ENCODE measurements around the gene RPS5.

Gene RPS5

DNA sequence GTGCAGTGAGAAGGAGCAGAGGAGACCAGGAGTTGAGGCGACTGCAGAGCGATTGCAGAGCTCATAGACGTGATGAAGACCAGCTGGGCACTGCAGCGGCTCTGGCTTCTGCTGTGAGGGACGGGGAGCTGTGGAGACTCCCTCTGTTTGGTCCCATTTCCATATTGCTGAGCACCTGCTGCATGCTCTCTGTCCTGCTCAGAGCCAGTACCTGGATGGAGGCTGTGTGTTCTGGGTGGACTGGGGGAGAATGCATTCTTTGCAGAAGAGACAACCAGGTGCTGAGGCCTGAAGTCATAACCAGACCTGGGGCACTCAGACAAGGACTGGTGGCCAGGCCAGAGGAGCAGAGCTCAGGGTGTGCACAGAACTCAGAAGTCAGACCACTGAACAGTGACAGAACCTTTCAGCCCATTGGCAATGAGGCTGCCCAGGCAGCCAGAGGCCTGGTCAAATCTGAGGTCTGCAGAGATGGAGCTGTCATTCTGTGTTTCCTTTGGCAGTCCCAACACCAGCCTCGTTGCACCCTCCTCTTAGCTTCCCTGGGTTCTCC lies 32.5 kb upstream of the RPS5 start:
- Histone ChIP-seq H3K79me2 (ENCODE audit: low read length) (no peaks in the 10 kb centered on the region), H3K4me2 (ENCODE audit: low read length) (no peak overlapping the region), H4K20me1 (ENCODE audit: insufficient read depth, low read length) (no peaks in the 10 kb centered on the region), H3K9ac (ENCODE audit: low read length) (no peak overlapping the region), H3K4me1 (ENCODE audit: low read length) (no peaks in the 10 kb centered on the region), H3K27ac (ENCODE audit: low read length) (no peak overlapping the region), H3K36me3 (replicated peaks; ENCODE audit: low read depth, low read length) (no peaks in the 10 kb centered on the region), H3K4me3 (ENCODE audit: low read length) (no peak overlapping the region), H3K9me3 (ENCODE audit: insufficient read depth, low read length) (no peaks in the 10 kb centered on the region), H3K27me3 (ENCODE audit: low read depth, low read length) (no peaks in the 10 kb centered on the region), H2AFZ (ENCODE audit: low read depth, low read length) (no peak overlapping the region)
- no peak for TF ChIP-seq EZH2phosphoT487 (IDR thresholded peaks at IDR 0.05; ENCODE audit: low read depth)
- TF ChIP-seq, protein P1, sequence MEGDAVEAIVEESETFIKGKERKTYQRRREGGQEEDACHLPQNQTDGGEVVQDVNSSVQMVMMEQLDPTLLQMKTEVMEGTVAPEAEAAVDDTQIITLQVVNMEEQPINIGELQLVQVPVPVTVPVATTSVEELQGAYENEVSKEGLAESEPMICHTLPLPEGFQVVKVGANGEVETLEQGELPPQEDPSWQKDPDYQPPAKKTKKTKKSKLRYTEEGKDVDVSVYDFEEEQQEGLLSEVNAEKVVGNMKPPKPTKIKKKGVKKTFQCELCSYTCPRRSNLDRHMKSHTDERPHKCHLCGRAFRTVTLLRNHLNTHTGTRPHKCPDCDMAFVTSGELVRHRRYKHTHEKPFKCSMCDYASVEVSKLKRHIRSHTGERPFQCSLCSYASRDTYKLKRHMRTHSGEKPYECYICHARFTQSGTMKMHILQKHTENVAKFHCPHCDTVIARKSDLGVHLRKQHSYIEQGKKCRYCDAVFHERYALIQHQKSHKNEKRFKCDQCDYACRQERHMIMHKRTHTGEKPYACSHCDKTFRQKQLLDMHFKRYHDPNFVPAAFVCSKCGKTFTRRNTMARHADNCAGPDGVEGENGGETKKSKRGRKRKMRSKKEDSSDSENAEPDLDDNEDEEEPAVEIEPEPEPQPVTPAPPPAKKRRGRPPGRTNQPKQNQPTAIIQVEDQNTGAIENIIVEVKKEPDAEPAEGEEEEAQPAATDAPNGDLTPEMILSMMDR (IDR thresholded peaks at IDR 0.05; ENCODE audit: low read depth, low read length): no peak

DNA sequence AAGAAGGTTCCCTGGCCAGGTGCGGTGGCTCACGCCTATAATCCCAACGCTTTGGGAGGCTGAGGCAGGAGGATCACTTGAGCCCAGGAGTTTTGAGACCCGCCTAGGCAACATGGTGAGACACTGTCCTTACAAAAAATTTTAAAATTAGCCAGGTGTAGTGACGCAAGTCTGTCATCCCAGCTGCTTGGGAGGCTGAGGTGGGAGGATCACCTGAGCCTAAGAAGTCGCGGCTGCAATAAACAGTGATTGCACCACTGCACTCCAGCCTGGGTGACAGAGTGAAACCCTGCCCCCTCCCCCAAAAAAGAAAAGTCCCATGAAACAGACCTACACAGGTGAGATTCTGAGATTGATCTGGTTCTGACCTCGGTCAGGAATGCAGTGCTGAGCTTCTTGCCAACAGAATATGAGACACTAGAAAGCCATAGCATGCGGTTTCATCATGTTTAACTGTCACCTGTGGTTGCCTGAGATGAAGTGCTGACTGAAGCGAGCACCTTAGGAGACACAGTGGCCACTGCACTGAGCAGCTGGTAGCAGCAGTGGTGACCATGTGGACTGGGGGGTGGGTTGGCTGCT lies 31.8 kb upstream of the RPS5 start:
- Histone ChIP-seq H3K9me3 (ENCODE audit: insufficient read depth, low read length) (no peaks in the 10 kb centered on the region), H2AFZ (ENCODE audit: low read depth, low read length) (no peak overlapping the region), H3K4me2 (ENCODE audit: low read length) (no peak overlapping the region), H3K36me3 (replicated peaks; ENCODE audit: low read depth, low read length) (no peaks in the 10 kb centered on the region), H3K27ac (ENCODE audit: low read length) (no peak overlapping the region), H3K4me3 (ENCODE audit: low read length) (no peak overlapping the region), H3K9ac (ENCODE audit: low read length) (no peak overlapping the region), H3K4me1 (ENCODE audit: low read length) (no peaks in the 10 kb centered on the region), H3K27me3 (ENCODE audit: low read depth, low read length) (no peaks in the 10 kb centered on the region), H3K79me2 (ENCODE audit: low read length) (no peaks in the 10 kb centered on the region), H4K20me1 (ENCODE audit: insufficient read depth, low read length) (no peaks in the 10 kb centered on the region)
- TF ChIP-seq EZH2phosphoT487 (IDR thresholded peaks at IDR 0.05; ENCODE audit: low read depth): no peak
- TF ChIP-seq, protein P1 (IDR thresholded peaks at IDR 0.05; ENCODE audit: low read depth, low read length): no peak

DNA sequence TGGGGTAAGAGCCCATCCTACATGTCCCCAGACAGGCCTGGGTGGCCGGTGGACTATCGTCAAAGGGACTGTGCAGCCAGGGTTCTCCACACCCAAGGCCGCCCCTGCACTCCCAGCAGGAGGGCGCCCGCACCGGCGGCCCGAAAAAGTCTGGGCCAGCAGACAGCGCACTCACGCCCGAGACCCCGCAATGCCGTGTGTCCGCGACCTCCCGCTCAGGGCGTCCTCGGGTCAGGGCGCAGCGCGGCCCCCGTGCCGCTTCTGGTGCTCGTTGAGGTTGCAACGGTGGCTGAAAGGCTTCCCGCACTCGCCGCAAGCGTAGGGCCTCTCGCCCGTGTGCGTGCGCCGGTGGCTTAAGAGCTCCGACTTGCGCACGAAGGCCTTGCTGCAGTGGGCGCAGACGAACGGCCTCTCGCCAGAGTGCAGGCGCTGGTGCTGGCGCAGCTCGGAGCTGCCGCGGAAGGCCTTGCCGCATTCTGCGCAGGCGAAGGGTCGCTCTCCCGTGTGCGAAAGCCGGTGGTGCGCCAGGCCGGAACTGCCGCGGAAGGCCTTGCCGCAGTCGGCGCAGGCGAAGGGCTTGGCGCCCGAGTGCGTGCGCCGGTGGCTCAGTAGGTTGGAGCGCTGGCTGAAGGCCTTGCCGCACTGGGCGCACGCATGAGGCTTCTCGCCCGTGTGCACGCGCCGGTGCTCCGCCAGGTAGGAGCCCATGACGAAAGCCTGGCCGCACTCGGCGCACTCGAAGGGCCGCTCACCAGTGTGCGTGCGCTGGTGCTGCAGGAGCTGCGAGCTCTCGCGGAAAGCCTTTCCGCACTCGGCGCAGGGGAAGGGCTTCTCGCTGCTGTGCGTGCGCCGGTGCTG lies 30.9 kb upstream of the RPS5 start:
- Histone ChIP-seq H3K4me3 (ENCODE audit: low read length) (no peak overlapping the region), H3K27me3 (ENCODE audit: low read depth, low read length) (no peaks in the 10 kb centered on the region), H3K9ac (ENCODE audit: low read length) (no peak overlapping the region), H4K20me1 (ENCODE audit: insufficient read depth, low read length) (no peaks in the 10 kb centered on the region), H3K9me3 (ENCODE audit: insufficient read depth, low read length) (no peaks in the 10 kb centered on the region), H2AFZ (ENCODE audit: low read depth, low read length) (no peak overlapping the region), H3K36me3 (replicated peaks; ENCODE audit: low read depth, low read length) (no peaks in the 10 kb centered on the region), H3K4me1 (ENCODE audit: low read length) (peaks cover 2% of the 10 kb centered on the region), H3K79me2 (ENCODE audit: low read length) (peaks cover 3% of the 10 kb centered on the region; the same call in 1 of the 2 replicates), H3K27ac (ENCODE audit: low read length) (no peak overlapping the region), H3K4me2 (ENCODE audit: low read length) (no peak overlapping the region)
- TF ChIP-seq EZH2phosphoT487 (IDR thresholded peaks at IDR 0.05; ENCODE audit: low read depth): no peak
- TF ChIP-seq, protein P1 (IDR thresholded peaks at IDR 0.05; ENCODE audit: low read depth, low read length): no peak

DNA sequence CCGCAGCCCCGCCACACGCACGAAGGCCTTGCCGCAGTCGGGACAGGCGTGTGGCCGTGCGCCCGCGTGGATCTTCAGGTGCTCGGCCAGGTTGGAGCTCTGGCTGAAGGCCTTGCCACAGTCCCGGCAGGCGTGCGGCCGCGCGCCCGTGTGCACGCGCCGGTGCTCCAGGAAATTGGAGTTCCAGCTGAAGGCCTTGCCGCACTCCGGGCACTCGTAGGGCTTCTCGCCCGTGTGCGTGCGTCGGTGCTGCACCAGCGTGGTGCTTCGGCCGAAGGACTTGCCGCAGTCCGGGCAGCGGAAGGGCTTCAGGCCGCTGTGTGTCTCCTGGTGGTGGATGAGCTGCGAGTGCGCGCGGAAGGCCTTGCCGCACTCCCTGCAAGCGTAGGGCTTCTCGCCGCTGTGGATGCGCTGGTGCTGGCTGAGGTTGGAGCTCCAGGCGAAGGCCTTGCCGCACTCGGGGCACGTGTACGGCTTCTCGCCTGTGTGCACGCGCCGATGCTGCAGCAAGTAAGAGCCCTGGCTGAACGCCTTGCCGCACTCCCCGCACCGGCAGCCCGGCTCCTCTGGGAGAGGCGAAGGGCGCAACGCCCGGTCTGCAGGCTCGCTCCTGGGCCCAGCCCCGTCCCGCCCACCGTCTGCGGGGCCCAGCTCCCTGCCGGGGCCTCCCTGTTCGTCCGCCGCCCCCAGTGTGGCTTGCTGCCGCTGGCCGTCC lies 30.1 kb upstream of the RPS5 start:
- Histone ChIP-seq H4K20me1 (ENCODE audit: insufficient read depth, low read length) (no peaks in the 10 kb centered on the region), H3K4me3 (ENCODE audit: low read length) (no peak overlapping the region), H3K4me2 (ENCODE audit: low read length) (no peak overlapping the region)

More for the DNA sequence above, 30.1 kb upstream of the RPS5 start:
- no peak overlapping the region for H3K9ac ChIP-seq (ENCODE audit: low read length)
- H3K4me1 ChIP-seq (ENCODE audit: low read length): peaks cover 8% of the 10 kb centered on the region
- no peaks in the 10 kb centered on the region for H3K27me3 ChIP-seq (ENCODE audit: low read depth, low read length)
- no peaks in the 10 kb centered on the region for H3K36me3 ChIP-seq (replicated peaks; ENCODE audit: low read depth, low read length)
- no peak for TF ChIP-seq EZH2phosphoT487 (IDR thresholded peaks at IDR 0.05; ENCODE audit: low read depth)
- TF ChIP-seq, protein P1 (IDR thresholded peaks at IDR 0.05; ENCODE audit: low read depth, low read length): no peak
- no peaks in the 10 kb centered on the region for H3K9me3 ChIP-seq (ENCODE audit: insufficient read depth, low read length)
- H3K79me2 ChIP-seq (ENCODE audit: low read length): peaks cover 10% of the 10 kb centered on the region
- H2AFZ ChIP-seq (ENCODE audit: low read depth, low read length): no peak overlapping the region
- H3K27ac ChIP-seq (ENCODE audit: low read length): no peak overlapping the region

Measured in OCI-LY3 (cell line).